ENCODE measurements around the gene LAMC2.

The LAMC2 gene

DNA sequence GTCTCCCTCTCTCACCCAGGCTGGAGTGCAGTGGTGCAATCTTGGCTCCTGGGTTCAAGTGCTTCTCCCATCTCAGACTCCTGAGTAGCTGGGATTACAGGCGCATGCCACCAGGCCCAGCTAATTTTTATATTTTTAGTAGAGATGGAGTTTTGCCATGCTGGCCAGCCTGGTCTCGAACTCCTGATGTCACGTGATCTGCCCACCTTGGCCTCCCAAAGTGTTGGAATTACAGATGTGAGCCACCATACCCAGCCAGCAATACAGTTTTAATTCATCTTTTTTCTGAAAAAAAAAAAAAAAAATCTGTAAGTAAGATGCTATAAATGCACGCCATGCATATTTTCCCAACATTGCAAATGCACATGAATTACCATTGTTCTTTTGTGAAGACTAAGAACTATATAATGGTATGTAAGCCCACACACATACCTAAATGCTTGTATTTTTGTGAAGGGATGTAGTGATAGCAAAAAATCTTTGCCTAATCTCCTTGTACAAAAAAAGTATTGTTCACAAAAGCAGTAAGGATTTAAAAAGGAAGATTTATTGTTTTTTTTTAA lies 8.0 kb downstream of the LAMC2 start:
- Histone ChIP-seq H3K27me3 (replicated peaks; ENCODE audit: insufficient read depth, low read length) (no peaks in the 10 kb centered on the region), H3K27ac (ENCODE audit: low read length) (no peak overlapping the region), H3K9me3 (replicated peaks; ENCODE audit: insufficient read depth, low read length) (no peaks in the 10 kb centered on the region), H3K4me2 (ENCODE audit: low read depth, low read length) (peak overlapping the region; percentile 61; the same call in 1 of the 2 replicates), H3K4me3 (ENCODE audit: low read length) (no peak overlapping the region), H3F3A (ENCODE audit: insufficient read depth, low read length) (peaks cover 19% of the 10 kb centered on the region), H3K9me2 (replicated peaks; ENCODE audit: insufficient read depth, low read length) (no peaks in the 10 kb centered on the region), H2AFZ (ENCODE audit: low read length) (no peak overlapping the region), H3K36me3 (replicated peaks; ENCODE audit: insufficient read depth, low read length) (no peaks in the 10 kb centered on the region), H3K4me1 (ENCODE audit: low read length) (peaks cover 18% of the 10 kb centered on the region), H3K9ac (ENCODE audit: low read length) (no peak overlapping the region), H4K20me1 (ENCODE audit: insufficient read depth, low read length) (no peaks in the 10 kb centered on the region), H3K79me2 (ENCODE audit: low read length) (no peaks in the 10 kb centered on the region)
- TF ChIP-seq EZH2phosphoT487 (IDR thresholded peaks at IDR 0.05; ENCODE audit: low read length): no peak
- TF ChIP-seq, protein P1, sequence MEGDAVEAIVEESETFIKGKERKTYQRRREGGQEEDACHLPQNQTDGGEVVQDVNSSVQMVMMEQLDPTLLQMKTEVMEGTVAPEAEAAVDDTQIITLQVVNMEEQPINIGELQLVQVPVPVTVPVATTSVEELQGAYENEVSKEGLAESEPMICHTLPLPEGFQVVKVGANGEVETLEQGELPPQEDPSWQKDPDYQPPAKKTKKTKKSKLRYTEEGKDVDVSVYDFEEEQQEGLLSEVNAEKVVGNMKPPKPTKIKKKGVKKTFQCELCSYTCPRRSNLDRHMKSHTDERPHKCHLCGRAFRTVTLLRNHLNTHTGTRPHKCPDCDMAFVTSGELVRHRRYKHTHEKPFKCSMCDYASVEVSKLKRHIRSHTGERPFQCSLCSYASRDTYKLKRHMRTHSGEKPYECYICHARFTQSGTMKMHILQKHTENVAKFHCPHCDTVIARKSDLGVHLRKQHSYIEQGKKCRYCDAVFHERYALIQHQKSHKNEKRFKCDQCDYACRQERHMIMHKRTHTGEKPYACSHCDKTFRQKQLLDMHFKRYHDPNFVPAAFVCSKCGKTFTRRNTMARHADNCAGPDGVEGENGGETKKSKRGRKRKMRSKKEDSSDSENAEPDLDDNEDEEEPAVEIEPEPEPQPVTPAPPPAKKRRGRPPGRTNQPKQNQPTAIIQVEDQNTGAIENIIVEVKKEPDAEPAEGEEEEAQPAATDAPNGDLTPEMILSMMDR (IDR thresholded peaks at IDR 0.05; ENCODE audit: low read length): no peak
- TF ChIP-seq EZH2 (optimal IDR thresholded peaks at IDR 0.05; ENCODE audit: low read depth, low read length): no peak
- no peak for DNase-seq

DNA sequence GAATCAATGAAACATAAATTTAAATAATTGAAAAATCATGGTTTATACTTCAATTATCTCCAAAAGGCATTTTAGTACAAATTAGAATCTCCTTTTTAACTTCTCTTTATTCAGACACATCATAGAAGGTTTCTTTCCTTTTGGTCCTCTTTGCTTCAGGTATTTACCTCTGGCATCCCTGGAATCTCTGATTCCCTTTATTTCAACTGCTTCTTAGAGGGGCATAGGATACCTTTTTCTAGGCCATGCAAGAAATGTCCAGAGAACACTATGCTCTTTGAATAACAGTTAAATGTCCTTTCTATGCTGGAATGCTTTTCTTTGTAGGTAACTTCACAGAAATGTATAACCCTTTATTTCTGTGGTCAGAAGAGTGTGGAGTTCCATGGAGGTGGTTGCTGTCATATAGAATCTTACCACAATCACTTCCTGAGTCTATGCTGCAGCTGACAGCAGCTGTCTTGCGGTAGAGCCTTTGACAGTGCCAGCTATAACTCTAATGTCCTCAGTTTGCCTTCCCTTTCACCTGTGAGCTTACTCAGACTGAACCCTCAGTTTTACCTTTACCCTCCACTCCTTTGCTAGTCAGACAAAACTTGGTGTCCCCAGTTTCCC lies 8.6 kb downstream of the LAMC2 start:
- no peaks in the 10 kb centered on the region for H4K20me1 ChIP-seq (ENCODE audit: insufficient read depth, low read length)
- no peaks in the 10 kb centered on the region for H3K27me3 ChIP-seq (replicated peaks; ENCODE audit: insufficient read depth, low read length)
- peaks cover 18% of the 10 kb centered on the region for H3K4me1 ChIP-seq (ENCODE audit: low read length)
- H3K4me2 ChIP-seq (ENCODE audit: low read depth, low read length): peak overlapping the region; percentile 61
- no peaks in the 10 kb centered on the region for H3K9me2 ChIP-seq (replicated peaks; ENCODE audit: insufficient read depth, low read length)
- H3K27ac ChIP-seq (ENCODE audit: low read length): peak overlapping the region; percentile 58
- peak; percentile 97 for DNase-seq
- peaks cover 19% of the 10 kb centered on the region for H3F3A ChIP-seq (ENCODE audit: insufficient read depth, low read length)
- no peaks in the 10 kb centered on the region for H3K79me2 ChIP-seq (ENCODE audit: low read length)
- H2AFZ ChIP-seq (ENCODE audit: low read length): no peak overlapping the region
- no peak for TF ChIP-seq EZH2 (optimal IDR thresholded peaks at IDR 0.05; ENCODE audit: low read depth, low read length)
- 0 out of 2 replicates have a peak, but pooled peaks have one; percentile 49 for TF ChIP-seq EZH2phosphoT487 (IDR thresholded peaks at IDR 0.05; ENCODE audit: low read length)
- no peak overlapping the region for H3K9ac ChIP-seq (ENCODE audit: low read length)
- no peaks in the 10 kb centered on the region for H3K9me3 ChIP-seq (replicated peaks; ENCODE audit: insufficient read depth, low read length)
- peak overlapping the region; percentile 28; the same call in 1 of the 2 replicates for H3K4me3 ChIP-seq (ENCODE audit: low read length)
- no peaks in the 10 kb centered on the region for H3K36me3 ChIP-seq (replicated peaks; ENCODE audit: insufficient read depth, low read length)

DNA sequence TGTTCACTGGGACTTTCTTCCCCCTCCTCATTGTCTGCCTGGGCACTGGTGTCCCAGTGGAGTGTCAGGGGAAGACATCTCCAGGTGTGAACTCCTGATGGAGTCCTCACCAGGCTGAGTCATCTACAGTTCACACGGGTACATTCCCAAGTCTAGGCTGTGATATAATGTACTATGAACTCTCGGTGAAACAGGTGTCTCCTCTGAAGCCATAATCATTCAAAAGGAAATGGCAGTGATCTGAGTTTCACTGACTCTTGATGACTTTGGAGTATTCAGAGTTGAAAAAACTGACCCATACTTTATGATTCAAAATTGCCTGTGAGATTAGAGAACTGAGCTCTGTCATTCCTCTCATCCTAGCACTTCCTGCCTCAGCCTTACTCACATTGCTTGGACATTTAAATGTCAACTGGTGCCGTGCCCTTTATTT lies 9.1 kb downstream of the LAMC2 start:
- peak overlapping the region; percentile 28; the same call in 1 of the 2 replicates for H3K4me3 ChIP-seq (ENCODE audit: low read length)
- no peaks in the 10 kb centered on the region for H4K20me1 ChIP-seq (ENCODE audit: insufficient read depth, low read length)
- no peaks in the 10 kb centered on the region for H3K79me2 ChIP-seq (ENCODE audit: low read length)
- TF ChIP-seq, protein P1 (IDR thresholded peaks at IDR 0.05; ENCODE audit: low read length): no peak
- TF ChIP-seq EZH2phosphoT487 (IDR thresholded peaks at IDR 0.05; ENCODE audit: low read length) (no peak), EZH2 (optimal IDR thresholded peaks at IDR 0.05; ENCODE audit: low read depth, low read length) (no peak)
- peaks cover 18% of the 10 kb centered on the region for H3K4me1 ChIP-seq (ENCODE audit: low read length)
- peak overlapping the region; percentile 58 for H3K27ac ChIP-seq (ENCODE audit: low read length)
- DNase-seq: peak; percentile 81
- H3K9me3 ChIP-seq (replicated peaks; ENCODE audit: insufficient read depth, low read length): no peaks in the 10 kb centered on the region
- no peaks in the 10 kb centered on the region for H3K36me3 ChIP-seq (replicated peaks; ENCODE audit: insufficient read depth, low read length)
- H3K27me3 ChIP-seq (replicated peaks; ENCODE audit: insufficient read depth, low read length): no peaks in the 10 kb centered on the region
- peaks cover 19% of the 10 kb centered on the region for H3F3A ChIP-seq (ENCODE audit: insufficient read depth, low read length)
- H3K9ac ChIP-seq (ENCODE audit: low read length): no peak overlapping the region
- no peaks in the 10 kb centered on the region for H3K9me2 ChIP-seq (replicated peaks; ENCODE audit: insufficient read depth, low read length)
- H3K4me2 ChIP-seq (ENCODE audit: low read depth, low read length): peak overlapping the region; percentile 61
- no peak overlapping the region for H2AFZ ChIP-seq (ENCODE audit: low read length)

DNA sequence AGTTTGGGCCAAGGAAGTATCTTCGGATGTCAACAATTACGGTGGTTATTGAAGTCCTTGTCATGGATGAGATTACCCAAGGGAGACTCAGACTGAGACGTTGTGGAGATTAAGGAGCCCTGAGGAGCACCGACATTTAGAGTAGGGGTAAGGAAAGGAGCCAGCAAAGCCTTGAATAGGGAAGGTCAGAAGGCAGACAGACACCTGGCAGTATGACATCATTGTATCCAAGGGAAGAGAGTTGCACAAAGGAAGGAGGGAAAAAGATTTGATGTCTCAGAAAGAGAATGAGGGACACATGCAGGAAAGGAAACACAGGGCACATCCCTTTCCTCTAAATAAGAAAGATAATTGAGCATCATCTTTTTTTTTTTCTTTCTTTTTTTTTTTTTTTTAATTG lies 11.7 kb downstream of the LAMC2 start:
- H3K4me3 ChIP-seq (ENCODE audit: low read length): no peak overlapping the region
- no peaks in the 10 kb centered on the region for H3K79me2 ChIP-seq (ENCODE audit: low read length)
- H2AFZ ChIP-seq (ENCODE audit: low read length): no peak overlapping the region
- H3K36me3 ChIP-seq (replicated peaks; ENCODE audit: insufficient read depth, low read length): no peaks in the 10 kb centered on the region
- no peak overlapping the region for H3K9ac ChIP-seq (ENCODE audit: low read length)
- H3K27ac ChIP-seq (ENCODE audit: low read length): no peak overlapping the region
- H3K9me2 ChIP-seq (replicated peaks; ENCODE audit: insufficient read depth, low read length): no peaks in the 10 kb centered on the region
- H3K27me3 ChIP-seq (replicated peaks; ENCODE audit: insufficient read depth, low read length): no peaks in the 10 kb centered on the region
- H3K4me1 ChIP-seq (ENCODE audit: low read length): peaks cover 18% of the 10 kb centered on the region
- no peak overlapping the region for H3K4me2 ChIP-seq (ENCODE audit: low read depth, low read length)
- H3F3A ChIP-seq (ENCODE audit: insufficient read depth, low read length): peaks cover 19% of the 10 kb centered on the region
- DNase-seq: no peak
- H4K20me1 ChIP-seq (ENCODE audit: insufficient read depth, low read length): no peaks in the 10 kb centered on the region
- no peaks in the 10 kb centered on the region for H3K9me3 ChIP-seq (replicated peaks; ENCODE audit: insufficient read depth, low read length)
- TF ChIP-seq EZH2phosphoT487 (IDR thresholded peaks at IDR 0.05; ENCODE audit: low read length) (no peak), EZH2 (optimal IDR thresholded peaks at IDR 0.05; ENCODE audit: low read depth, low read length) (no peak)
- TF ChIP-seq, protein P1 (IDR thresholded peaks at IDR 0.05; ENCODE audit: low read length): no peak

Data from MM.1S (cell line).